ENCODE measurements around the gene GMPPA. TPM values are rescaled to one million over a fixed set of nuclear protein-coding genes. Genes with fewer than 3 reads are reported as not detected.

GMPPA gene
- polyA plus RNA-seq, 1 donor (not counting 4 experiments of a cell fraction or from before 2014, with no cell fraction given) = 50.6 TPM

GRCh38 chr2:219471476-219472371, 27.0 kb upstream of the GMPPA start:
- H4K20me1 ChIP-seq (ENCODE audit: control insufficient read depth, extremely low read depth, insufficient read depth, low read length) = no peaks in the 10 kb centered on the region
- DNase-seq (ENCODE audit: low read depth, low spot score) (no peak), FAIRE-seq (no peak)
- H3K79me2 ChIP-seq (ENCODE audit: control insufficient read depth, insufficient read depth, low read length) = no peaks in the 10 kb centered on the region
- H3K27me3 ChIP-seq (ENCODE audit: control insufficient read depth, extremely low read depth, insufficient read depth, low read length) = no peaks in the 10 kb centered on the region
- H3K4me2 ChIP-seq (ENCODE audit: control insufficient read depth, extremely low read depth, insufficient read depth, low read depth, low read length) = no peak overlapping the region
- H3K9me1 ChIP-seq (ENCODE audit: control insufficient read depth, extremely low read depth, insufficient read depth, low read length) = no peaks in the 10 kb centered on the region
- H2AFZ ChIP-seq (ENCODE audit: control insufficient read depth, low read length) = no peak overlapping the region
- H3K27ac ChIP-seq (ENCODE audit: control insufficient read depth, insufficient read depth, low read length) = no peak overlapping the region
- no peaks in the 10 kb centered on the region for H3K9me3 ChIP-seq (ENCODE audit: control insufficient read depth, low read depth, low read length)
- peaks cover 12% of the 10 kb centered on the region for H3K4me1 ChIP-seq (ENCODE audit: control insufficient read depth, extremely low read depth, insufficient read depth, low read length)
- dilution Hi-C loops (cut with MboI; ENCODE audit: extremely low pct_ligation_motif_present, low sequenced_read_pairs) = no loop called here
- TF ChIP-seq CTCF (optimal IDR thresholded peaks at IDR 0.05 in 1 of 3, IDR thresholded peaks at IDR 0.05 in 1 of 3, conservative IDR thresholded peaks at IDR 0.05 in 1 of 3; ENCODE audit: extremely low read depth in 1 of 3, insufficient read depth in 2 of 3, low read length in 3 of 3) (no peak), EZH2 (IDR thresholded peaks at IDR 0.05; ENCODE audit: low read length) (no peak)
- no peak overlapping the region for H3K4me3 ChIP-seq (ENCODE audit: control insufficient read depth in 2 of 3, extremely low read depth in 1 of 3, insufficient read depth in 2 of 3, low read depth in 1 of 3, low read length in 3 of 3)
- H3K9ac ChIP-seq (ENCODE audit: control insufficient read depth, extremely low read depth, insufficient read depth, low read length) = no peak overlapping the region
- H3K36me3 ChIP-seq (ENCODE audit: control insufficient read depth in 2 of 2, extremely low read depth in 1 of 2, insufficient read depth in 2 of 2, low read length in 2 of 2) = peaks cover 3 to 8% of the 10 kb centered on the region in 2 experiments

GRCh38 chr2:219472629-219473187, 26.0 kb upstream of the GMPPA start:
- Histone ChIP-seq H3K9ac (ENCODE audit: control insufficient read depth, extremely low read depth, insufficient read depth, low read length) (no peak overlapping the region), H4K20me1 (ENCODE audit: control insufficient read depth, extremely low read depth, insufficient read depth, low read length) (no peaks in the 10 kb centered on the region), H2AFZ (ENCODE audit: control insufficient read depth, low read length) (no peak overlapping the region), H3K79me2 (ENCODE audit: control insufficient read depth, insufficient read depth, low read length) (no peaks in the 10 kb centered on the region), H3K4me1 (ENCODE audit: control insufficient read depth, extremely low read depth, insufficient read depth, low read length) (peaks cover 8% of the 10 kb centered on the region), H3K9me3 (ENCODE audit: control insufficient read depth, low read depth, low read length) (no peaks in the 10 kb centered on the region), H3K9me1 (ENCODE audit: control insufficient read depth, extremely low read depth, insufficient read depth, low read length) (no peaks in the 10 kb centered on the region), H3K36me3 (ENCODE audit: control insufficient read depth in 2 of 2, extremely low read depth in 1 of 2, insufficient read depth in 2 of 2, low read length in 2 of 2) (peaks cover 3 to 10% of the 10 kb centered on the region in 2 experiments), H3K4me2 (ENCODE audit: control insufficient read depth, extremely low read depth, insufficient read depth, low read depth, low read length) (no peak overlapping the region), H3K4me3 (ENCODE audit: control insufficient read depth in 2 of 3, extremely low read depth in 1 of 3, insufficient read depth in 2 of 3, low read depth in 1 of 3, low read length in 3 of 3) (no peak overlapping the region), H3K27me3 (ENCODE audit: control insufficient read depth, extremely low read depth, insufficient read depth, low read length) (no peaks in the 10 kb centered on the region), H3K27ac (ENCODE audit: control insufficient read depth, insufficient read depth, low read length) (no peak overlapping the region)
- dilution Hi-C loops (cut with MboI; ENCODE audit: extremely low pct_ligation_motif_present, low sequenced_read_pairs) = no loop called here
- TF ChIP-seq CTCF (optimal IDR thresholded peaks at IDR 0.05 in 1 of 3, IDR thresholded peaks at IDR 0.05 in 1 of 3, conservative IDR thresholded peaks at IDR 0.05 in 1 of 3; ENCODE audit: extremely low read depth in 1 of 3, insufficient read depth in 2 of 3, low read length in 3 of 3) (no peak), EZH2 (IDR thresholded peaks at IDR 0.05; ENCODE audit: low read length) (no peak)
- FAIRE-seq (no peak), DNase-seq (ENCODE audit: low read depth, low spot score) (no peak)
